NCI-H510A (cell line): ENCODE measurements around the gene THRSP.
A peak's percentile ranks its signal among the peaks of the same experiment; 100 is the strongest.
"Not testable (repeated sequence)": the region's sequence is repeated elsewhere in the genome, so short reads cannot be mapped to it uniquely, and the experiment has no call there.

Experiments used
- DNase-seq: peaks from one replicate; lab custom pipeline; 2025; lab: John Stamatoyannopoulos, UW

Gene THRSP

GRCh38 chr11:78066471-78066870, 2.8 kb downstream of the THRSP start:
- DNase-seq: no peak

DNA sequence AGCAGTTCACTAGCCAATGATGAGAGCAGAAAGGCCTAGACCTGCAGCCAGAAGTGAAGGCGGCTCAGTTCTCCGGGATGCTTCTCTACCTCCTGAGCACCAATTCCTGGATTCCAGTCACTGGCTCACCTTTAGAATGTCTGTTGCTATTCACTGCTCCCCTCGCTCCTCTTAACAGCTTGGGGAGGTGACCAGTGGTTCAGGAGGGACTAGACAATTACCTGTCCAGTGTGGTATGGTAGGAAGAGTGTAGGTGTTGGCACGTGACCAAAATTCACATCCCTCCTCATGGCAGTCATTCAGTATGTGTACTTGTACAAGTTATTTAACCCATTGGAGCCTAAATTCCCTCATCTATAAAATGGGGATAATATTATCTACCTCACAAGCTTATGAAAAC, 4.0 kb downstream of the THRSP start:
- DNase-seq: no peak

DNA sequence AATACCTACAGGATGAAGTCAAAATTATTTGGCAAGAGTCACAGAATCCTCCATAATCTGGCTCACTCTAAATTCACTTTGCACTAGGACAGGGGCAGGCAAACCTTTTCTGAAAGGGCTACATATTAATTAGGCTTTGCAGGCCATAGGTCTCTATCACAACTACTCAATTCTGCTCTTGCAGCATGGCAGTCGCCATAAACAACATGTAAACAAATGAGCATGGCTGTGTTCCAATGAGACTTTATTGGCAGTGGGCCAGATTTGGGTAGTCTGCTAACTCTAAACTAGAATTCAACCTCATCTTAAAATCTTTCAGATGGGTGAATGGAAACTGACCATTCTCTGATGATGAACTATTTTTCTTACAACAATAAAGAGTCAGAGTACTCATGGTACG, 5.8 kb downstream of the THRSP start:
- no peak for DNase-seq

- DNase-seq: no peak
These were observed 7.0 kb downstream of the THRSP start for GRCh38 chr11:78070621-78071020.

- DNase-seq: no peak
These were observed 8.1 kb downstream of the THRSP start for GRCh38 chr11:78071717-78072116.

GRCh38 chr11:78072455-78072854, 8.8 kb downstream of the THRSP start:
- DNase-seq: no peak

- DNase-seq: no peak
These were observed 11.1 kb downstream of the THRSP start for GRCh38 chr11:78074756-78075155.

- no peak for DNase-seq
These were observed 13.2 kb downstream of the THRSP start for GRCh38 chr11:78076733-78077403.

GRCh38 chr11:78077592-78077991, 13.9 kb downstream of the THRSP start:
- DNase-seq: not testable (repeated sequence)

DNA sequence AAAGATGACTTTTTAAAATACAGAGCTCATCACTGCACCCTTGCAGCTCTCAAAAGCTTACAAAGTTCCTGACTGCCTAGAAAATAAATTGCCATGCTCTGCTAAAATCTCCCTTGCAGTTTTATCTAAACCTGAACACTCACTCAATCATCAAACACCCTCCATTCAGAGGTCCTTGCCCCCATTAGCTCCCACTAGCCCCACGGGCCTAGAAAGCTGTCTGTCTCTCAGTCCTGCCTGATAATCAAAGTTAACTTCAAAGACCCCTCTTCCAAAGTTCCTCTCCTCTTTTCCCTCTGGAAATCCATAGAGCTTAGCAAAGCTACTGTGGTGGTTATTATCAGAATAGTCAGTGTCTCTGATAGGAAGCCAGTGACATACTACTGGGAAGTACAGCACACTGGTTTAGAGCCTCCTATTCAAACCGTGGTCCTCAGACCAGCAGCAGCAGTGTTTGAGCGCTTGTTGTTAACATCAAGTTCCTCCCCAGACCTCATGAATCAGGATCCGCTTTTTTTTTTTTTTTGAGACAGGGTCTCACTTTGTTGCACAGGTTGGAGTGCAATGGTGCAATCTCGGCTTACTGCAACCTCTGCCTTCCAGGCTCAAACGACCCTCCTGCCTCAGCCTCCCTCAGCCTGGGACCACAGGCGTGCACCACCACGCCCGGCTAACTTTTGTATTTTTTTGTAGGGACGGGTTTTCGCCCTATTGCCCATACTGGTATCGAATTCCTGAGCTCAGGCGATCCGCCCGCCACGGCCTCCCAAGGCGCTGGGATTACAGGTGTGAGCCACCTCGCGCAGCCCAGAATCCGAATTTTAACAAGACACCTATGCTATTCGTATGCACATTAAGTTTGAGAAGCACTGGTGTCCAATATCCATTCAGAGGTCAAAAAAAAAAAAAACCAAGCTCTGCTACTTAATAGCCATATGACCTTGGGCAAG, 14.8 kb downstream of the THRSP start:
- DNase-seq: no peak

DNA sequence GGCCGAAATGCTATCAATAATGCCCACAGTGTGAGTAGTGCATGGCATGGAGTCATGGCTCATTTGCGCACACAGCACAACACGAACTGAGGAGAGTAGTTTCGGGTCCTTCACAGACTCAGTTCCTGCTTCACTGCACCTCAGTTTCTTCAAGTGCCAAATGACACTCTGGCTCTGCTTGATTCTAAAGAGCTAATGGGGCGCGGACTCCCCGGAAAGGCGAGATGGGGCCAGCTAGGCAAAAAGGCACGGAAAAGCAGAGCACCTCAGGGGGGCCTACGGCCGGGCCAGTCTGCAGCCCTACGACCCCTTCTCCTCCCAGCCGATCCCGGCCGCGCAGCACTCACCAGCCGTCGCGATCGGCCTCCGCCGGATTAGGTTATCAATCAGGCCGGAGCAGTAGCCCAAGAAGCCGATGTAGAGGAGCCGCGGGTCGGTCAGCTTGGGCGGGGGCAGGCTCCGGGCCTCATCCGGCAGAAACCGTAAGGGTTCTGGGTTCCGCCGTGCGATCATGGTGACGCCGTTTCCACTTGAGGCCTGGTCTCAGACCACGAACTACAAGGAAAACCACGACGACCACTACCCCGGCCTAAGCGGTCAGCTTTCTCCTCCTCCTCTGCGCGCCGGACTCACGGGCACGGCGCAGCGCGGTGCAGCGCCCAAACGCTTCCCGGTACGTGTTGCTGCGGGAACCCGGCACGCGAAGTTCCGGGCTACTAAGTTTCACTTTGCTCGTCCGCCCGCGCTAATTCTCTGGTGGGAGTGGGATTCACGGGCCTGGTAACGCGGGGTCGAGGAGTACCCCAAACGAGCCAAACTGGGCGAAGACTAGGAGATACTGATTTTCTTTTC, 15.8 kb downstream of the THRSP start, which contains the start of gene NDUFC2:
TSS of gene NDUFC2 (minus strand) at position 631 of the 852 bp plus-strand sequence. CDS start at position 513, 118 bp downstream.
- DNase-seq: peak; percentile 42

DNA sequence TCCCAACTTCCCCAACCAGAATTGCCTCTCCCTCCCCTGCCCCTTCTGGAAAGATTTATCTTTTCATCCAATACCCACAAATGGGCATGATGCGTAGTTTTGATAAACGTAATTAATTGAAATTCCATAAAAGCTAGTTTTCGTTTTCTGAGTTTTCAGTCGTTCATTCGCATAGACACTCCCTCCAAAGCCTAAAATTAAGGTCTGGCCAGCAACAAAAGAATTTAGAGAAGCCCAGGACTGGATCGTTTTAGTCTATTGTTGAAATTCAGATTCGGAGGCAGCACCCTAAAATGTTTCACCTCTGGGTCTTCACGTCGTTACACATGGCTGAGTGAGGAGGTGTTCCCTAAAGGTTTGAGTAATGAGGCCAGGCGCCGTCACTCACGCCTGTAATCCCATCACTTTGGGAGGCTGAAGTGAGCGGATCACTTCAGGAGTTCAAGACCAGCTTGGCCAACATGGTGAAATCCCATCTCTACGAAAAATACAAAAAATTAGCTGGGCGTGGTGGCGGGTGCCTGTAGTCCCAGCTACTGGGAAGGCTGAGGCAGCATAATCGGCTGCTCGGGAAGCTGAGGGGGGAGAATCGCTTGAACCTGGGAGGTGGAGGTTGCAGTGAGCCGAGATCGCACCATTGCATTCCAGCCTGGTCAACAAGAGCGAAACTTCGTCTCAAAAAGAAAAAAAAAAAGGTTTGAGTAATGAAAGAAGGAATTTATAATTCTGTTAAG, 16.6 kb downstream of the THRSP start:
- DNase-seq: no peak

DNA sequence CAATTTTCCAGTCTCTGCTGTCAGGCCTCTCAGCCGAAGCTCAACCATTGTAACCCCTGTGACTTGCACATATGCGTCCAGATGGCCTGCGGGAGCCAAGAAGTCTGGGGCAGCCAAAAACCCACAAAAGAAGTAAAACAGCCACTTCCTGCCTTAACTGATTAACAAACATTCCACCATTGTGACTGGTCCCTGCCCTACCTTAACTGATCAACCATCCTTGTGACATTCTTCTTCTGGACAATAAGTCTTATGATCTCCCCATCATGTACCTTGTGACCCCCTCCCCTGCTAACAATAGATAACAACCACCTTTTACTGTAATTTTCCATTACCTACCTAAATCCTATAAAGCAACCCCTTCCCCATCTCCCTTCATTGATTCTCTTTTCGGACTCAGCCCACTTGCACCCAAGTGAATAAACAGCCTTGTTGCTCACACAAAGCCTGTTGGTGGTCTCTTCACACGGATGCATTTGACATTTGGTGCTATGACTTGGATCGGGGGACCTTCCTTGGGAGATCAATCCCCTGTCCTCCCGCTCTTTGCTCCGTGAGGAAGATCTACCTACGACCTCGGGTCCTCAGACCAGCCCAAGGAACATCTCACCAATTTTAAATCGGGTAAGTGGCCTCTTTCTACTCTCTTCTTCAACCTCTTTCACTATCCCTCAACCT, 17.3 kb downstream of the THRSP start:
- no peak for DNase-seq

GRCh38 chr11:78081583-78081982, 17.9 kb downstream of the THRSP start:
- DNase-seq: no peak

DNA sequence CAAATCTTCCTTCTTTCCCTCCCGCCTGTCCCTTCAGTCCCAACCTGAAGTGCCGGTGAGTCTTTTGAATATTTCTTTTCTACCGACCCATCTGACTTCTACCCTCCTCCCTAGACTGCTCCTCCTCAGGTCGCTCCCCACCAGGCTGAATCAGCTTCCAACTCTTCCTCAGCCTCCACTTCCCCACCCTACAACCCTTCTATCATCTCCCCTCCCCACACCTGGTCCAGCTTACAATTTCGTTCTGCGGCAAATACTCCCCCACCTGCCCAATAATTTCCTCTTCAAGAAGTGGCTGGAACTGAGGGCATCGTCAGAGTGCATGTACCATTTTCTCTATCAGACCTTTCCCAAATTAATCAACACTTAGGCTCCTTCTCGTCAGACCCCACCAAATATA, 18.5 kb downstream of the THRSP start:
- no peak for DNase-seq

DNA sequence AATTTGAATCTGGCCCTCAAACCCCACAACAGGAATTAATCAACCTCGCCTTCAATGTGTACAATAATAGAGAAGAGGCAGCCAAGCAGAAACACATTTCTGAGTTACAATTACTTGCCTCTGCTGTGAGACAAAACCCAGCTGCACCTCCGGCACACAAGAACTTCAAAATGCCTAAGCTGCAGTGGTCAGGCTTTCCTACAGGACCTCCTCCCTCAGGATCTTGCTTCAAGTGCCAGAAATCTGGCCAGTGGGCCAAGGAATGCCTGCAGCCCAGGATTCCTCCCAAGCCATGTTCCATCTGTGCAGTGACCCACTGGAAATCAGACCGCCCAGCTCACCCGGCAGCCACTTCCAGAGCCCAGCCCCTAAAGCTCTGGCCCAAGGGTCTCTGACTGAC, 19.4 kb downstream of the THRSP start:
- no peak for DNase-seq

DNA sequence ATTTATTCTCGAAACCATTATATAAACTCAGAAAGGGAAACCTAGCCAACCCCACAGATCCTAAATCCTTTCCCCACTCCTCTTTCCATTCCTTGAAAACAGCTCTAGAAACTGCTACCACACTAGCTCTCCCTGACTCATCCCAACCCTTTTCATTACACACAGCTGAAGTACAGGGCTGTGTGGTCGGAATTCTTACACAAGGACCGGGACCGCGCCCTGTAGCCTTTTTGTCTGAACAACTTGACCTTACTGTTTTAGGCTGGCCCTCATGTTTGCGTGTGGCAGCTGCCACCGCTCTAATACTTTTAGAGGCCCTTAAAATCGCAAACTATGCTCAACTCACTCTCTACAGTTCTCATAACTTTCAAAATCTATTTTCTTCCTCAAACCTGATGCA, 20.8 kb downstream of the THRSP start:
- not testable (repeated sequence) for DNase-seq

GRCh38 chr11:78085972-78086371, 22.3 kb downstream of the THRSP start:
- no peak for DNase-seq

- not testable (repeated sequence) for DNase-seq
These were observed 22.9 kb downstream of the THRSP start for GRCh38 chr11:78086521-78087074.

DNA sequence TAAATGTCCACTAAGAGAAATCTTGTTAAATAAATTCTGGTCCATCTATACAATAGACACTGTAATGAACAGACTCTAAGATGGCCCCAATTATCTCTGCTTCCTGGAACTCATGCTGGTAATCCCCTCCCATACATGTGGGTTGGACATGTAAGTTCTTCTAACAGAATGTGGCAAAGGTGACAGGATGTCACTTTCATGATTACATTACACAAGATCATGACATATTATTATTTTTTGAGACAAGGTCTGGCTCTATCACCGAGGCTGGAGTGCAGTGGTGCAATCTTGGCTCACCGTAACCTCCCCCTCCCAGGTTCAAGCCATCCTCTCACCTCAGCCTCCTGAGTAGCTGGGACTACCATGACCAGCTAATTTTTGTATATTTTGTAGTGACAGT, 30.6 kb downstream of the THRSP start:
- DNase-seq: no peak
